HG03025 (cell line): ENCODE measurements around the gene TSPY3.
"Not testable (repeated sequence)": the region's sequence is repeated elsewhere in the genome, so short reads cannot be mapped to it uniquely, and the experiment has no call there.

Source experiments
- ATAC-seq: cut with Tn5 transposase; IDR thresholded peaks from one replicate; pipeline ENCODE4 v1.9.1; 2021; ENCODE audit warnings: mild to moderate bottlenecking, moderate library complexity; ENCODE audit not compliant: unreplicated experiment, low FRiP score

Gene TSPY3, protein sequence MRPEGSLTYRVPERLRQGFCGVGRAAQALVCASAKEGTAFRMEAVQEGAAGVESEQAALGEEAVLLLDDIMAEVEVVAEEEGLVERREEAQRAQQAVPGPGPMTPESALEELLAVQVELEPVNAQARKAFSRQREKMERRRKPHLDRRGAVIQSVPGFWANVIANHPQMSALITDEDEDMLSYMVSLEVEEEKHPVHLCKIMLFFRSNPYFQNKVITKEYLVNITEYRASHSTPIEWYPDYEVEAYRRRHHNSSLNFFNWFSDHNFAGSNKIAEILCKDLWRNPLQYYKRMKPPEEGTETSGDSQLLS

DNA sequence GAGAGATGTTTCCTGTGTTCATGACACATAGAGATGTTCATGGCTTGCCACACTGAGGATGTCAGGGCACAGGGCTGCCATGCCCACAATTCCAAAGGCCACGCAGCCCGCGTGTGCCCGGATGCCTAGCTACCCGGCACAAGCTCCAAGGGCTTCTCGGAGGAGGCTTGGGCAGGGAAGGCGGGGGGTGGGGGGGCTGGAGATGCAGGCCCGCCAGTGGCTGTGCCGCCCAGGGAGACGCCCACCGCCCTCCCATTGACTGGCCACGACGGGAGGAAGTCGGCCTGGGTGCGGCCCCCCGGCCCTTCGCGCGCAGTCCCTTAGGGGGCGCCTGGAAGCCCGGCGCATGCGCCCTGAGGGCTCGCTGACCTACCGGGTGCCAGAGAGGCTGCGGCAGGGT lies at the start of gene TSPY3:
Gene TSPY3, plus strand, starts transcription at position 301 of the 400 bp plus-strand sequence. Its CDS starts 46 bp downstream, at position 347.
- ATAC-seq, result not testable (repeated sequence)

DNA sequence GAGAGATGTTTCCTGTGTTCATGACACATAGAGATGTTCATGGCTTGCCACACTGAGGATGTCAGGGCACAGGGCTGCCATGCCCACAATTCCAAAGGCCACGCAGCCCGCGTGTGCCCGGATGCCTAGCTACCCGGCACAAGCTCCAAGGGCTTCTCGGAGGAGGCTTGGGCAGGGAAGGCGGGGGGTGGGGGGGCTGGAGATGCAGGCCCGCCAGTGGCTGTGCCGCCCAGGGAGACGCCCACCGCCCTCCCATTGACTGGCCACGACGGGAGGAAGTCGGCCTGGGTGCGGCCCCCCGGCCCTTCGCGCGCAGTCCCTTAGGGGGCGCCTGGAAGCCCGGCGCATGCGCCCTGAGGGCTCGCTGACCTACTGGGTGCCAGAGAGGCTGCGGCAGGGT lies 40.7 kb upstream of the TSPY3 start, which contains the start of gene TSPY8:
Gene TSPY8, plus strand, starts transcription at position 301 of the 400 bp plus-strand sequence. Its CDS starts 46 bp downstream, at position 347.
- not testable (repeated sequence) for ATAC-seq

DNA sequence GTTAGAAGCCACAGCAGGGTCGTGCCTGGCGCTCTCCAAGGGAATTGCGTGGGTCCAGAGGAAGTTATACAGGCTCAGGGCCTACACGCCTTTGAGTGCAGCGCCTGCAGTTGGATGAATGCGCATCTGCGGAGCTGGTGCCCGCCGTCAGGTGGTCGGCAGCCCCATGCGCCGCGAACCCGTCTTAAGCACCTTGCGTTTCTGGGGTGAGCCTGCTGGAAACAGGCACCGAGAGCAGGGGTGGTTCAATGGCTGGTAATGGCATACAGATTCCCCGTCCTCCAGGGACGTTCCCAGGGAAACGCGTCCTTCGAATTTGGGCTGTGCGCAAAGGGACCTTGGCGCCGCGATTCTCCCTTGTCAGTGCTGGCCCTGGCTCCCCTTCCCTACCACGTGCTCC lies 1.7 kb upstream of the TSPY3 start:
- not testable (repeated sequence) for ATAC-seq
